ENCODE results near the gene SLC35B2.

DNA sequence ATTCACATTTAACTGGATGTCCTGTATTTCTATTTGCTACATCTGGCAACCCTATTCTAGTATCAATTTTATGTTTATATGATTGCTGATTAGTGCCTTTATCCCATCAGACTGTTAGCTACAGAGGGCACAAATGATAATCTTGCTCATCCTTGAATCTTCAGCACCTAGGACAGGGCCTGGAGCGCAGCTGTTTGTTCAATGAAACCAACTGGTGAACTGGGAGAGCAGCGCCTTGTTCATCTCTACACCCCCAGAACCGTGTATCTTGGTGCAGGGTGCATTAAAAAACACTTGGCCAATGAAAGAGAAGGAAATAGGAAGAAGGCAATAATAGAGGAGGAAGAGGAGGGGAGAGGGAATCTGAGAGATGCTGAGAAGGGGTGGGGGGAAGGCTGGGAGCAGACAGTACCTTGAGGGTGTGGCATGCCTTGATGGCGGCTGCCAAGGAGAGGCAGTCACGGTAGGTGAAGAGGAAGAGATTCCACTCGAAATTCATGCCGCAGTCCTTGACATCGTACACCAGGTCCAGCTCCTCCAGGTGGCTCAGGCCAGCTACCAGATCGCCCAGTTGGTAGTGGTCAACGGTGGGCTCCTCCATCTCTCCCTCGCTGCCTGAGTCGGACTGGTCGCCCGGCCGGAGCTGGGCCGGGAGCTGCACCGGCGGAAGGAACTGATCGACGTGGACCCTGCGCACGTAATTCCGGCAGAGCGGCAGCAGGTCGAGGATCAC is 28.4 kb upstream of the SLC35B2 start:
- TF ChIP-seq, protein P1, sequence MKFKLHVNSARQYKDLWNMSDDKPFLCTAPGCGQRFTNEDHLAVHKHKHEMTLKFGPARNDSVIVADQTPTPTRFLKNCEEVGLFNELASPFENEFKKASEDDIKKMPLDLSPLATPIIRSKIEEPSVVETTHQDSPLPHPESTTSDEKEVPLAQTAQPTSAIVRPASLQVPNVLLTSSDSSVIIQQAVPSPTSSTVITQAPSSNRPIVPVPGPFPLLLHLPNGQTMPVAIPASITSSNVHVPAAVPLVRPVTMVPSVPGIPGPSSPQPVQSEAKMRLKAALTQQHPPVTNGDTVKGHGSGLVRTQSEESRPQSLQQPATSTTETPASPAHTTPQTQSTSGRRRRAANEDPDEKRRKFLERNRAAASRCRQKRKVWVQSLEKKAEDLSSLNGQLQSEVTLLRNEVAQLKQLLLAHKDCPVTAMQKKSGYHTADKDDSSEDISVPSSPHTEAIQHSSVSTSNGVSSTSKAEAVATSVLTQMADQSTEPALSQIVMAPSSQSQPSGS (CRISPR knock-in tag; IDR thresholded peaks at IDR 0.05; ENCODE audit: borderline replicate concordance, low read depth): no peak
- TF ChIP-seq, protein P2, sequence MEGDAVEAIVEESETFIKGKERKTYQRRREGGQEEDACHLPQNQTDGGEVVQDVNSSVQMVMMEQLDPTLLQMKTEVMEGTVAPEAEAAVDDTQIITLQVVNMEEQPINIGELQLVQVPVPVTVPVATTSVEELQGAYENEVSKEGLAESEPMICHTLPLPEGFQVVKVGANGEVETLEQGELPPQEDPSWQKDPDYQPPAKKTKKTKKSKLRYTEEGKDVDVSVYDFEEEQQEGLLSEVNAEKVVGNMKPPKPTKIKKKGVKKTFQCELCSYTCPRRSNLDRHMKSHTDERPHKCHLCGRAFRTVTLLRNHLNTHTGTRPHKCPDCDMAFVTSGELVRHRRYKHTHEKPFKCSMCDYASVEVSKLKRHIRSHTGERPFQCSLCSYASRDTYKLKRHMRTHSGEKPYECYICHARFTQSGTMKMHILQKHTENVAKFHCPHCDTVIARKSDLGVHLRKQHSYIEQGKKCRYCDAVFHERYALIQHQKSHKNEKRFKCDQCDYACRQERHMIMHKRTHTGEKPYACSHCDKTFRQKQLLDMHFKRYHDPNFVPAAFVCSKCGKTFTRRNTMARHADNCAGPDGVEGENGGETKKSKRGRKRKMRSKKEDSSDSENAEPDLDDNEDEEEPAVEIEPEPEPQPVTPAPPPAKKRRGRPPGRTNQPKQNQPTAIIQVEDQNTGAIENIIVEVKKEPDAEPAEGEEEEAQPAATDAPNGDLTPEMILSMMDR (IDR thresholded peaks at IDR 0.05): no peak
- TF ChIP-seq TEAD4 (CRISPR knock-in tag; IDR thresholded peaks at IDR 0.05) (no peak), EMX1 (CRISPR knock-in tag; IDR thresholded peaks at IDR 0.05) (no peak), NR1H2 (CRISPR knock-in tag; IDR thresholded peaks at IDR 0.05) (no peak), SP1 (CRISPR knock-in tag; conservative IDR thresholded peaks at IDR 0.05) (no peak), SMAD4 (CRISPR knock-in tag; IDR thresholded peaks at IDR 0.05) (no peak), CBFB (CRISPR knock-in tag; IDR thresholded peaks at IDR 0.05; ENCODE audit: low read depth) (no peak), FOXJ3 (CRISPR knock-in tag; IDR thresholded peaks at IDR 0.05; ENCODE audit: borderline replicate concordance) (no peak), NFE2L1 (CRISPR knock-in tag; IDR thresholded peaks at IDR 0.05) (no peak), IRF1 (CRISPR knock-in tag; IDR thresholded peaks at IDR 0.05) (no peak)
- TF ChIP-seq, protein P3, sequence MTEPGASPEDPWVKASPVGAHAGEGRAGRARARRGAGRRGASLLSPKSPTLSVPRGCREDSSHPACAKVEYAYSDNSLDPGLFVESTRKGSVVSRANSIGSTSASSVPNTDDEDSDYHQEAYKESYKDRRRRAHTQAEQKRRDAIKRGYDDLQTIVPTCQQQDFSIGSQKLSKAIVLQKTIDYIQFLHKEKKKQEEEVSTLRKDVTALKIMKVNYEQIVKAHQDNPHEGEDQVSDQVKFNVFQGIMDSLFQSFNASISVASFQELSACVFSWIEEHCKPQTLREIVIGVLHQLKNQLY (CRISPR knock-in tag; IDR thresholded peaks at IDR 0.05): no peak
- TF ChIP-seq, protein P4, sequence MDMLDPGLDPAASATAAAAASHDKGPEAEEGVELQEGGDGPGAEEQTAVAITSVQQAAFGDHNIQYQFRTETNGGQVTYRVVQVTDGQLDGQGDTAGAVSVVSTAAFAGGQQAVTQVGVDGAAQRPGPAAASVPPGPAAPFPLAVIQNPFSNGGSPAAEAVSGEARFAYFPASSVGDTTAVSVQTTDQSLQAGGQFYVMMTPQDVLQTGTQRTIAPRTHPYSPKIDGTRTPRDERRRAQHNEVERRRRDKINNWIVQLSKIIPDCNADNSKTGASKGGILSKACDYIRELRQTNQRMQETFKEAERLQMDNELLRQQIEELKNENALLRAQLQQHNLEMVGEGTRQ (CRISPR knock-in tag; IDR thresholded peaks at IDR 0.05): no peak
